Measurements from ENCODE around the gene TANGO6.

Gene TANGO6

GRCh38 chr16:68850481-68850880, 7.2 kb downstream of the TANGO6 start:
- no peak for DNase-seq
- H3K4me1 Mint-ChIP-seq, result peaks cover 5% of the 10 kb centered on the region
- no peak for TF ChIP-seq CTCF (IDR thresholded peaks at IDR 0.05)
- H3K9me3 Mint-ChIP-seq, result no peaks in the 10 kb centered on the region
- no peak overlapping the region for H3K4me3 Mint-ChIP-seq
- no peak overlapping the region for H3K27ac Mint-ChIP-seq
- peaks cover under 1% of the 10 kb centered on the region for H3K27me3 Mint-ChIP-seq (ENCODE audit: low read depth, poor library complexity)
- H3K36me3 Mint-ChIP-seq (ENCODE audit: low read depth), result peaks cover 4% of the 10 kb centered on the region

GRCh38 chr16:68851601-68852000, 8.3 kb downstream of the TANGO6 start:
- no peak for TF ChIP-seq CTCF (IDR thresholded peaks at IDR 0.05)
- H3K27me3 Mint-ChIP-seq (ENCODE audit: low read depth, poor library complexity), result no peaks in the 10 kb centered on the region
- DNase-seq, result no peak
- H3K4me3 Mint-ChIP-seq, result no peak overlapping the region
- H3K36me3 Mint-ChIP-seq (ENCODE audit: low read depth), result peaks cover 8% of the 10 kb centered on the region
- no peak overlapping the region for H3K27ac Mint-ChIP-seq
- H3K4me1 Mint-ChIP-seq, result peaks cover 5% of the 10 kb centered on the region
- H3K9me3 Mint-ChIP-seq, result peaks cover 6% of the 10 kb centered on the region

- DNase-seq, result no peak
- H3K27me3 Mint-ChIP-seq (ENCODE audit: low read depth, poor library complexity), result no peaks in the 10 kb centered on the region
- peaks cover 6% of the 10 kb centered on the region for H3K4me1 Mint-ChIP-seq
- no peak overlapping the region for H3K27ac Mint-ChIP-seq
- H3K9me3 Mint-ChIP-seq, result peaks cover 28% of the 10 kb centered on the region
- H3K4me3 Mint-ChIP-seq, result no peak overlapping the region
- TF ChIP-seq CTCF (IDR thresholded peaks at IDR 0.05), result no peak
- peaks cover 25% of the 10 kb centered on the region for H3K36me3 Mint-ChIP-seq (ENCODE audit: low read depth)
Observed at GRCh38 chr16:68857479-68857878, 14.1 kb downstream of the TANGO6 start.

GRCh38 chr16:68859828-68860227, 16.5 kb downstream of the TANGO6 start:
- no peak overlapping the region for H3K4me3 Mint-ChIP-seq
- TF ChIP-seq CTCF (IDR thresholded peaks at IDR 0.05), result no peak
- no peaks in the 10 kb centered on the region for H3K27me3 Mint-ChIP-seq (ENCODE audit: low read depth, poor library complexity)
- peaks cover 28% of the 10 kb centered on the region for H3K9me3 Mint-ChIP-seq
- H3K4me1 Mint-ChIP-seq, result peaks cover 6% of the 10 kb centered on the region
- no peak overlapping the region for H3K27ac Mint-ChIP-seq
- no peak for DNase-seq
- peaks cover 45% of the 10 kb centered on the region for H3K36me3 Mint-ChIP-seq (ENCODE audit: low read depth)

GRCh38 chr16:68860978-68861892, 17.9 kb downstream of the TANGO6 start:
- H3K4me3 Mint-ChIP-seq, result no peak overlapping the region
- H3K27ac Mint-ChIP-seq, result no peak overlapping the region
- no peaks in the 10 kb centered on the region for H3K27me3 Mint-ChIP-seq (ENCODE audit: low read depth, poor library complexity)
- H3K9me3 Mint-ChIP-seq, result peaks cover 24% of the 10 kb centered on the region
- no peak for DNase-seq
- H3K4me1 Mint-ChIP-seq, result peaks cover 6% of the 10 kb centered on the region
- TF ChIP-seq CTCF (IDR thresholded peaks at IDR 0.05), result no peak
- H3K36me3 Mint-ChIP-seq (ENCODE audit: low read depth), result peaks cover 44% of the 10 kb centered on the region

GRCh38 chr16:68866933-68867332, 23.6 kb downstream of the TANGO6 start:
- no peaks in the 10 kb centered on the region for H3K9me3 Mint-ChIP-seq
- TF ChIP-seq CTCF (IDR thresholded peaks at IDR 0.05), result no peak
- DNase-seq, result no peak
- no peak overlapping the region for H3K27ac Mint-ChIP-seq
- H3K4me1 Mint-ChIP-seq, result no peaks in the 10 kb centered on the region
- H3K4me3 Mint-ChIP-seq, result no peak overlapping the region
- peaks cover 41% of the 10 kb centered on the region for H3K36me3 Mint-ChIP-seq (ENCODE audit: low read depth)
- H3K27me3 Mint-ChIP-seq (ENCODE audit: low read depth, poor library complexity), result no peaks in the 10 kb centered on the region
